IPS-20b (cell line): ENCODE measurements around the gene OLFM1.
"Not testable (repeated sequence)": the region's sequence is repeated elsewhere in the genome, so short reads cannot be mapped to it uniquely, and the experiment has no call there.

Experiments used
- H3K27ac ChIP-seq: one replicate; pipeline ENCODE4 v1.5.1; 2013; ENCODE audit warnings: low read length
- H3K27me3 ChIP-seq: 2 replicates; pipeline ENCODE4 v1.6.1; 2013; ENCODE audit warnings: mild to moderate bottlenecking, low read length, inconsistent platforms; ENCODE audit not compliant: insufficient read depth
- H3K36me3 ChIP-seq: 2 replicates; pipeline ENCODE4 v1.6.1; 2013; ENCODE audit warnings: low read depth, mild to moderate bottlenecking, inconsistent platforms, low read length, moderate library complexity; ENCODE audit not compliant: insufficient read depth
- H3K4me1 ChIP-seq: 2 replicates; pipeline ENCODE4 v1.6.1; 2013; ENCODE audit warnings: mild to moderate bottlenecking, control low read depth, inconsistent platforms, low read length, moderate library complexity; ENCODE audit not compliant: insufficient read depth
- H3K4me3 ChIP-seq: 2 replicates; pipeline ENCODE4 v1.5.1; 2013; ENCODE audit warnings: mild to moderate bottlenecking, low read length, inconsistent platforms
- H3K9ac ChIP-seq: 2 replicates; pipeline ENCODE4 v1.6.1; 2013; ENCODE audit warnings: low read depth, mild to moderate bottlenecking, inconsistent platforms, low read length, moderate library complexity
- H3K9me3 ChIP-seq: 2 replicates; pipeline ENCODE4 v1.6.1; 2013; ENCODE audit warnings: mild to moderate bottlenecking, low read depth, low read length, inconsistent platforms; ENCODE audit not compliant: insufficient read depth

Gene OLFM1

DNA sequence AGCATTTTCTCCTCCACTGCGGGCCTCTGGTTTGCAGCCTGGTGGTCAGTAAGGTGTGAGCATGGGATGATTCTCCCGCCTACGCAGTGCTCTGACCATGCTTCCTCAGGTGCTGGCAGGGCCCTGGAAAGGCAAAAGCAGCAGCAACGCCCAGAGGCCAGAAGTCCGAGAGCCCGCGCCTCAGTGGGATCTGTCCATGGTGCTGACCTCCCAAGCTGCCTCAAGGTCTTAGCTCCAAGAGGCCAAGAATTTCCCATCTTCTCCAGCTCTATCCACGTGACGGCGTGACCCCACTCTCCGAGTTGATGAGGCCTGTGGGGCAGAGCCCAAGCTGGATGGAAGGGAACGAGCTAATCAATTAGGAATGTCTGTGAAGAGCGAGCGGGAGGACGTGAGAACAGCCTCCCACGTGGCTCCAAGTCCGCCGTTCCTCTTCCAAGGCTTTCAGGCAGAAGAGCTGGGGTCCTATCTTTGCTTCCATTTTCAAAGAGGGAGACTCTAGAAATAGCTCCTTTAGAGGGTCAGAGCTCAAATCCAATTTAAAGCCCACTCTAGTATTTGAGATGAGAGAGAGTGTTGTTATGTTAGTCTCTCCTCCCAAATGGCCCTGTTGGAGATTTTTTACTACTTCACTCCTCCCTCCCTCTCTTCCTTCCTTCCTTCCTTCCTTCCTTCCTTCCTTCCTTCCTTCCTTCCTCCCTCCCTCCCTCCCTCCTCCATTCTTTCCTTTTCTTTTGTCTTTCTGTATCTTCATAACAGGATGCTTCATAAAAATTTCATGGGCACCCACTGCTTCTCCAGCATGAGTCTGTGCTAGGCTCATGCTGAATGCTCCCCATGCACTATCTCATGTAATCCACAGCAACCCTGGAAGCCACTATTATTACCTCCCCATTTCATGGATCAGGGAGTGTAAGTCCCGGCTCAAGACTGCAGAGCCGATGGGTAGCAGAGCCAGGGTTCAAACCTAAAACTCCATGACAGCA lies 69.3 kb downstream of the OLFM1 start:
- Histone ChIP-seq H3K4me3 (no peak overlapping the region), H3K36me3 (no peaks in the 10 kb centered on the region), H3K9me3 (no peaks in the 10 kb centered on the region), H3K4me1 (peaks cover 5% of the 10 kb centered on the region; the same call in 1 of the 2 replicates), H3K27me3 (peaks cover 8% of the 10 kb centered on the region; the same call in 1 of the 2 replicates), H3K27ac (no peak overlapping the region), H3K9ac (no peak overlapping the region)

GRCh38 chr9:135157856-135158563 lies 70.5 kb downstream of the OLFM1 start:
- Histone ChIP-seq H3K9me3 (no peaks in the 10 kb centered on the region), H3K27ac (no peak overlapping the region), H3K4me1 (no peaks in the 10 kb centered on the region), H3K9ac (no peak overlapping the region), H3K36me3 (no peaks in the 10 kb centered on the region), H3K4me3 (no peak overlapping the region), H3K27me3 (peaks cover 8% of the 10 kb centered on the region; the same call in 1 of the 2 replicates)

DNA sequence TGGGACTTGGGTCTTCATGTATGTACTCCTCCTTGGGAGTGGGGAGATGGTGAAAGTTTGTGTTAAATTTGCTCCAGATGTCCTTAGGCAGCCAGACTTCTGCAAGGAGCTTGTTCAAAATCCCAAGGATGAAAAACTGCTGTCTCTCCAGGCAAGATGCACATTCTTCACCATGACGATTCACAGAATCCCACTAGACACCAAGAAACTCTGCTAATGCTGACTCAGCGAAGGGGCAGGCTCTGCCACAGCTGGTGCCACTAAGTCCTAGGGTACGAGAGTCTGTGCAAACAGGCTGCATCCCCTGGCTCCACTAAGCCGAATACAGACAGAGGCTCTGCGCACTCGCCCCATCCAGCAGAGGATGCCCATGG lies 71.1 kb downstream of the OLFM1 start:
- no peaks in the 10 kb centered on the region for H3K36me3 ChIP-seq
- H3K27ac ChIP-seq: no peak overlapping the region
- H3K9me3 ChIP-seq: no peaks in the 10 kb centered on the region
- H3K9ac ChIP-seq: no peak overlapping the region
- no peak overlapping the region for H3K4me3 ChIP-seq
- H3K4me1 ChIP-seq: no peaks in the 10 kb centered on the region
- H3K27me3 ChIP-seq: peaks cover 8% of the 10 kb centered on the region; the same call in 1 of the 2 replicates

GRCh38 chr9:135159801-135160200 lies 72.3 kb downstream of the OLFM1 start:
- Histone ChIP-seq H3K27ac (no peak overlapping the region), H3K4me3 (no peak overlapping the region), H3K9me3 (no peaks in the 10 kb centered on the region), H3K4me1 (peaks cover under 1% of the 10 kb centered on the region; the same call in 1 of the 2 replicates), H3K36me3 (no peaks in the 10 kb centered on the region), H3K9ac (no peak overlapping the region), H3K27me3 (peaks cover 8% of the 10 kb centered on the region)

DNA sequence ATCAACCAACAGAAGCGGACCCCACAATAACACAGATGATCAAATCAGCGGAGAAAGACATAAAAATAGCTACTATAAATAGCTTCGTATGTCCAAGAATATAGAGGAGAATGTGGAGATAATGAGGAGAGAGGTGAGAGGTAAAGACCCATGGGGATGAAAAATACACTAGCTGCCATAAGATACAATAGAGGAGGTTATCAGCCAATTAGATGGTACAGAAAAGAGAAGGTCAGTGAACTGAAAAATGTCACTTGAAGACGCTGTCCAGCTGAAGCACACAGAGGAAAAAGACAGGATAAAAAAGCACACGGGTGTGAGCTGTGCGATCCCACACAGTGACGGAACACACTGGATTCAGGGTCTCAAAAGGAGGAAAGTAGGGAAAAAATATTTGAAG lies 73.4 kb downstream of the OLFM1 start:
- Histone ChIP-seq H3K27ac (no peak overlapping the region), H3K9ac (no peak overlapping the region), H3K9me3 (no peaks in the 10 kb centered on the region), H3K4me3 (no peak overlapping the region), H3K36me3 (no peaks in the 10 kb centered on the region), H3K4me1 (peaks cover 6% of the 10 kb centered on the region; the same call in 1 of the 2 replicates), H3K27me3 (peaks cover 8% of the 10 kb centered on the region)

- H3K4me1 ChIP-seq, H3K36me3 ChIP-seq: not testable (repeated sequence)
Measured at GRCh38 chr9:135162599-135162998, 75.1 kb downstream of the OLFM1 start.

GRCh38 chr9:135163023-135163780 lies 75.7 kb downstream of the OLFM1 start:
- Histone ChIP-seq H3K9ac (no peak overlapping the region), H3K27me3 (peaks cover 6% of the 10 kb centered on the region), H3K27ac (no peak overlapping the region), H3K4me3 (no peak overlapping the region), H3K4me1 (peaks cover 6% of the 10 kb centered on the region; the same call in 1 of the 2 replicates), H3K36me3 (no peaks in the 10 kb centered on the region), H3K9me3 (no peaks in the 10 kb centered on the region)

More at GRCh38 chr9:135162599-135162998, 75.1 kb downstream of the OLFM1 start:
- not testable (repeated sequence) for H3K4me3 ChIP-seq, H3K27ac ChIP-seq, H3K9ac ChIP-seq, H3K27me3 ChIP-seq, H3K9me3 ChIP-seq

GRCh38 chr9:135164036-135164435 lies 76.6 kb downstream of the OLFM1 start:
- Histone ChIP-seq H3K36me3 (no peaks in the 10 kb centered on the region), H3K4me1 (peaks cover 6% of the 10 kb centered on the region; the same call in 1 of the 2 replicates), H3K27me3 (no peaks in the 10 kb centered on the region; the same call in 1 of the 2 replicates), H3K4me3 (no peak overlapping the region), H3K9ac (no peak overlapping the region), H3K27ac (no peak overlapping the region), H3K9me3 (no peaks in the 10 kb centered on the region)

DNA sequence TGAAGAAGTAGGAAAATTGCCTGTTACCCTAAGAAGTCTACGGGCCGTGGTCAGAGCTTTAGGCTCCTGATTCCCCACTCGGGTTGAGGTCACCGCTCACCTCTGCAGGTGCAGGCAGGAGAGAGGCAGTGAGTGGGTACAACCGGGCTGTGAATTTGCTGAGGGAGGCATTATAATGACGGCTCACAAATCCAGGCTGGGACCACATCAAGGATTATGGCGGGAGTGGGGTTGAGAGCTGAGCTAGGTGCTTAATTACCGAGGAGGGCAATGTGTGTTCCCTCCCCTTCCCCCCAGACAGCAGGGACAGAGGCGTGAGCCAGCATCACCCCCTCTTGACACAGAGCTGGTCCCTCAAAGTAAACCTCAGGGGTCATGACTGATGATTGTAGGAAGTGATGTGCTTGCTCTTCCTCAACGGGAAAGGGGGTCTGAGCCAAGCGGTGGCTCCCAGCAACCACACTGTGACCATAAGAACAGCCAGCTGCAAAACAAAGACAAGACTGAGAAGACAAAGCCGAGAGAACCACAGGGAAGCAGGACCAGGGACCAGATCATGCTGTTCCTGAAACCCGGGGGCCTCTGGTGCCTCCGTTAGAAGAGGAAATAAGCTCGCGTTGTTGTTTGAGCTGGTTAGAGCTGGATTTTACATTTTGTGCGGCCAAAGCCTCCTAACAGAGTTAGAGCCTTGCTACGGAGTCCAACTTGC lies 77.7 kb downstream of the OLFM1 start:
- Histone ChIP-seq H3K9me3 (no peaks in the 10 kb centered on the region), H3K4me3 (no peak overlapping the region), H3K27me3 (no peaks in the 10 kb centered on the region; the same call in 1 of the 2 replicates), H3K27ac (no peak overlapping the region), H3K4me1 (peaks cover 6% of the 10 kb centered on the region; the same call in 1 of the 2 replicates), H3K36me3 (no peaks in the 10 kb centered on the region), H3K9ac (no peak overlapping the region)

- Histone ChIP-seq H3K4me3 (no peak overlapping the region), H3K9me3 (no peaks in the 10 kb centered on the region), H3K27ac (no peak overlapping the region), H3K9ac (no peak overlapping the region), H3K36me3 (no peaks in the 10 kb centered on the region), H3K27me3 (no peaks in the 10 kb centered on the region; the same call in 1 of the 2 replicates), H3K4me1 (peaks cover 6% of the 10 kb centered on the region; the same call in 1 of the 2 replicates)
Measured at GRCh38 chr9:135165756-135166519, 78.5 kb downstream of the OLFM1 start.
